Fibroblast of skin of right quadriceps (primary cell): ENCODE data around the gene ELP2.
"Not testable (repeated sequence)": the region's sequence is repeated elsewhere in the genome, so short reads cannot be mapped to it uniquely, and the experiment has no call there.

Source experiments
- DNase-seq: peaks from one replicate; pipeline ENCODE4 v3.0.0-alpha.2; 2013

The ELP2 gene

GRCh38 chr18:36194600-36195315 is 65.1 kb downstream of the ELP2 start:
- DNase-seq: no peak

GRCh38 chr18:36195427-36196122 is 65.9 kb downstream of the ELP2 start:
- no peak for DNase-seq

GRCh38 chr18:36196238-36196995 is 66.7 kb downstream of the ELP2 start:
- DNase-seq: no peak

GRCh38 chr18:36197511-36198166 is 67.9 kb downstream of the ELP2 start:
- DNase-seq: no peak

GRCh38 chr18:36199691-36200295 is 70.1 kb downstream of the ELP2 start:
- DNase-seq: no peak

GRCh38 chr18:36200354-36200771 is 70.7 kb downstream of the ELP2 start:
- DNase-seq: no peak

- no peak for DNase-seq
Measured at GRCh38 chr18:36201765-36202164, 72.1 kb downstream of the ELP2 start.

- no peak for DNase-seq
Measured at GRCh38 chr18:36203360-36203895, 73.7 kb downstream of the ELP2 start.

GRCh38 chr18:36205166-36205565 is 75.5 kb downstream of the ELP2 start:
- DNase-seq: no peak

GRCh38 chr18:36207303-36207702 is 77.6 kb downstream of the ELP2 start:
- no peak for DNase-seq

GRCh38 chr18:36207969-36208368 is 78.3 kb downstream of the ELP2 start:
- not testable (repeated sequence) for DNase-seq

GRCh38 chr18:36211612-36212065 is 81.9 kb downstream of the ELP2 start:
- peak; percentile 57 for DNase-seq

GRCh38 chr18:36212301-36213171 is 82.8 kb downstream of the ELP2 start:
- DNase-seq: no peak

- DNase-seq: no peak
Measured at GRCh38 chr18:36214811-36215210, 85.1 kb downstream of the ELP2 start.

GRCh38 chr18:36215577-36215976 is 85.9 kb downstream of the ELP2 start:
- DNase-seq: no peak

- DNase-seq: no peak
Measured at GRCh38 chr18:36217348-36217747, 87.6 kb downstream of the ELP2 start.

GRCh38 chr18:36229188-36229587 is 99.5 kb downstream of the ELP2 start:
- no peak for DNase-seq
